Calu3 (cell line): ENCODE results near the gene PDGFD. TPM values are rescaled to one million over a fixed set of nuclear protein-coding genes. Genes with fewer than 3 reads are reported as not detected.

Experiments used
- BruUV-seq: library from RNA; stranded (reverse); fragments of 400-500 nt; replicated peaks from 2 replicates; lab custom pipeline; 2021; lab: Mats Ljungman, UMichigan
- CTCF ChIA-PET: fragments of 300-600 bp; sonication (Branson Sonifier 250); formaldehyde crosslinking; loops from one replicate; lab custom pipeline; 2022; ENCODE audit warnings: antibody characterized with exemption; lab: Charles Lee
- DNase-seq: peaks from one replicate; pipeline ENCODE4 v3.0.0; 2022
- H3K27ac Mint-ChIP-seq: one replicate; pipeline ENCODE4 v1.8.0; 2022; ENCODE audit warnings: mixed read lengths; ENCODE audit not compliant: unreplicated experiment
- H3K27me3 Mint-ChIP-seq: one replicate; pipeline ENCODE4 v1.8.0; 2022; ENCODE audit warnings: mixed read lengths; ENCODE audit not compliant: unreplicated experiment
- H3K36me3 Mint-ChIP-seq: one replicate; pipeline ENCODE4 v1.8.0; 2022; ENCODE audit warnings: mild to moderate bottlenecking, moderate library complexity, mixed read lengths; ENCODE audit not compliant: insufficient read depth, unreplicated experiment
- H3K4me1 Mint-ChIP-seq: one replicate; pipeline ENCODE4 v1.8.0; 2022; ENCODE audit warnings: mild to moderate bottlenecking, low read depth, mixed read lengths; ENCODE audit not compliant: unreplicated experiment
- H3K4me3 Mint-ChIP-seq: one replicate; pipeline ENCODE4 v1.8.0; 2022; ENCODE audit warnings: mild to moderate bottlenecking, low read depth, moderate library complexity, mixed read lengths; ENCODE audit not compliant: unreplicated experiment
- H3K9me3 Mint-ChIP-seq: one replicate; pipeline ENCODE4 v1.8.0; 2022; ENCODE audit warnings: low read depth, mixed read lengths; ENCODE audit not compliant: unreplicated experiment
- intact Hi-C: fragments of 100-400 bp; cut with micrococcal nuclease; formaldehyde crosslinking; loops from one replicate; pipeline ENCODE4 v1.10.0; 2022; ENCODE audit not compliant: unreplicated experiment
- total RNA-seq: library from RNA; stranded (reverse); gene quantifications from 2 replicates; pipeline ENCODE4 v1.2.3, GENCODE V29; 2022
- TF ChIP-seq, protein P1 (sequence below): fragments of 200-600 bp; IDR thresholded peaks from one replicate; pipeline ENCODE4 v1.8.0; 2022; ENCODE audit warnings: antibody characterized with exemption; ENCODE audit not compliant: unreplicated experiment

PDGFD gene
- total RNA-seq, 1 experiment from 2014 or later, result 5.1 TPM

DNA sequence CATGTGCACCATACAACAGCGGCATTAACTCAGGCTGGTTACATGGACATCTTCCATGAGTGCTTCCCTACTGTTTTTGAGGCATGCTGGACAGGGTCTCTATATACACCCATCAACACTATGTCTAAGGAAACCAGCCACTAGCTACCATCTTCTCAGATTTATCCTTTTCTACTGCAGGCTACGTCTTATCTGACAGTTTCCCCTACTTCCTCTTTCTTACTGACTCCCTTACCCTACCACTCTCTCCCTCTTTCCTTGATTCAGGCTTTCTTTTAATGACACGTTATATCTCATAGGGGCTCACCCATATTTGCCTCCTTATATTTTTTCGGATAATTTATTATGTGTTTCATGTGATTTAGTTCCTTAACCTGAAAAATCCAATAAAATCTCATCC is 85.7 kb downstream of the PDGFD start:
- no TSS peak for BruUV-seq
- Mint-ChIP-seq H3K36me3 (no peaks in the 10 kb centered on the region), H3K4me1 (peaks cover 10% of the 10 kb centered on the region), H3K4me3 (no peak overlapping the region), H3K27ac (no peak overlapping the region), H3K27me3 (no peaks in the 10 kb centered on the region), H3K9me3 (no peaks in the 10 kb centered on the region)
- intact Hi-C loops, result no loop called here
- DNase-seq, result no peak
- CTCF ChIA-PET, result no interaction called here
- TF ChIP-seq, protein P1, sequence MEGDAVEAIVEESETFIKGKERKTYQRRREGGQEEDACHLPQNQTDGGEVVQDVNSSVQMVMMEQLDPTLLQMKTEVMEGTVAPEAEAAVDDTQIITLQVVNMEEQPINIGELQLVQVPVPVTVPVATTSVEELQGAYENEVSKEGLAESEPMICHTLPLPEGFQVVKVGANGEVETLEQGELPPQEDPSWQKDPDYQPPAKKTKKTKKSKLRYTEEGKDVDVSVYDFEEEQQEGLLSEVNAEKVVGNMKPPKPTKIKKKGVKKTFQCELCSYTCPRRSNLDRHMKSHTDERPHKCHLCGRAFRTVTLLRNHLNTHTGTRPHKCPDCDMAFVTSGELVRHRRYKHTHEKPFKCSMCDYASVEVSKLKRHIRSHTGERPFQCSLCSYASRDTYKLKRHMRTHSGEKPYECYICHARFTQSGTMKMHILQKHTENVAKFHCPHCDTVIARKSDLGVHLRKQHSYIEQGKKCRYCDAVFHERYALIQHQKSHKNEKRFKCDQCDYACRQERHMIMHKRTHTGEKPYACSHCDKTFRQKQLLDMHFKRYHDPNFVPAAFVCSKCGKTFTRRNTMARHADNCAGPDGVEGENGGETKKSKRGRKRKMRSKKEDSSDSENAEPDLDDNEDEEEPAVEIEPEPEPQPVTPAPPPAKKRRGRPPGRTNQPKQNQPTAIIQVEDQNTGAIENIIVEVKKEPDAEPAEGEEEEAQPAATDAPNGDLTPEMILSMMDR, result no peak

- intact Hi-C loops, result no loop called here
- H3K4me1 Mint-ChIP-seq, result peaks cover 10% of the 10 kb centered on the region
- H3K27ac Mint-ChIP-seq, result no peak overlapping the region
- BruUV-seq, result no TSS peak
- no peaks in the 10 kb centered on the region for H3K27me3 Mint-ChIP-seq
- CTCF ChIA-PET, result no interaction called here
- TF ChIP-seq, protein P1, result no peak
- no peaks in the 10 kb centered on the region for H3K9me3 Mint-ChIP-seq
- H3K36me3 Mint-ChIP-seq, result no peaks in the 10 kb centered on the region
- no peak overlapping the region for H3K4me3 Mint-ChIP-seq
- DNase-seq, result no peak
These were observed 87.5 kb downstream of the PDGFD start for GRCh38 chr11:104076455-104076854.

- no TSS peak for BruUV-seq
- TF ChIP-seq, protein P1, result no peak
- Mint-ChIP-seq H3K36me3 (no peaks in the 10 kb centered on the region), H3K27me3 (no peaks in the 10 kb centered on the region), H3K4me1 (peaks cover 10% of the 10 kb centered on the region), H3K4me3 (no peak overlapping the region), H3K9me3 (no peaks in the 10 kb centered on the region), H3K27ac (no peak overlapping the region)
- CTCF ChIA-PET, result no interaction called here
- intact Hi-C loops, result no loop called here
- no peak for DNase-seq
These were observed 88.2 kb downstream of the PDGFD start for GRCh38 chr11:104075706-104076105.

- intact Hi-C loops, result no loop called here
These were observed 88.9 kb downstream of the PDGFD start for GRCh38 chr11:104075091-104075490.

More at GRCh38 chr11:104075091-104075490, 88.9 kb downstream of the PDGFD start:
- no peak overlapping the region for H3K4me3 Mint-ChIP-seq
- no peaks in the 10 kb centered on the region for H3K36me3 Mint-ChIP-seq
- TF ChIP-seq, protein P1, result no peak
- no peaks in the 10 kb centered on the region for H3K27me3 Mint-ChIP-seq
- peaks cover 10% of the 10 kb centered on the region for H3K4me1 Mint-ChIP-seq
- no peak for DNase-seq
- no peak overlapping the region for H3K27ac Mint-ChIP-seq
- no TSS peak for BruUV-seq
- CTCF ChIA-PET, result interaction anchor here (0.7 kb wide), 1 partner anchor 764 kb away, joined by 4 read pairs; no protein-coding TSS in a partner anchor
- H3K9me3 Mint-ChIP-seq, result no peaks in the 10 kb centered on the region
